Stomach (tissue), 9 donors: Measurements from ENCODE around the gene SEMA4A. TPM values are rescaled to one million over a fixed set of nuclear protein-coding genes. Genes with fewer than 3 reads are reported as not detected.

Experiments
- DNase-seq, 2 donors: peaks; one replicate each; pipeline versions ENCODE4 v3.0.0 to v3.0.0-alpha.2; 2013 to 2019
- H3K27ac ChIP-seq, 5 donors: fragments of 200-600 bp in 4 of 5; sonication (generic) in 4 of 5; one replicate each; pipeline ENCODE4 v1.5.1; 2013 to 2019; ENCODE audit warnings: mild to moderate bottlenecking in 1 of 5, moderate library complexity in 1 of 5
- H3K27me3 ChIP-seq, 3 donors: fragments of 200-600 bp; sonication (generic); one replicate each; pipeline ENCODE4 v1.5.1; 2017 to 2019; ENCODE audit warnings: mixed run types in 1 of 3
- H3K36me3 ChIP-seq, 4 donors: fragments of 200-600 bp; sonication (generic); 1 replicate in 3 of 4; 2 replicates in 1 of 4; pipeline ENCODE4 v1.5.1; 2016 to 2019
- H3K4me1 ChIP-seq, 4 donors: fragments of 200-600 bp; sonication (generic); one replicate each; pipeline ENCODE4 v1.5.1; 2016 to 2019
- H3K4me3 ChIP-seq, 4 donors: fragments of 200-600 bp; sonication (generic) in 3 of 4; one replicate each; pipeline ENCODE4 v1.5.1; 2016 to 2019; ENCODE audit warnings: mild to moderate bottlenecking in 1 of 4
- H3K9me3 ChIP-seq, 4 donors: fragments of 200-600 bp; sonication (generic); one replicate each; pipeline ENCODE4 v1.5.1; 2016 to 2019
- CTCF ChIP-seq, 7 experiments: fragments of 450-650 bp in 4 of 7; fragments of 200-600 bp in 3 of 7; sonication (generic) in 3 of 7; IDR thresholded peaks; one replicate each; pipeline ENCODE4 v1.5.1; 2016 to 2019; ENCODE audit warnings: antibody characterized with exemption in 7 of 7, control low read depth in 2 of 7, mild to moderate bottlenecking in 1 of 7
- EP300 ChIP-seq: sonication (generic); formaldehyde crosslinking; IDR thresholded peaks from one replicate; pipeline ENCODE4 v1.6.1; 2017; ENCODE audit warnings: antibody characterized with exemption
- POLR2A ChIP-seq, 4 donors: fragments of 450-650 bp; IDR thresholded peaks; one replicate each; pipeline ENCODE4 v1.6.1; 2016; ENCODE audit warnings: antibody characterized with exemption in 4 of 4, control low read depth in 2 of 4, mild to moderate bottlenecking in 1 of 4, moderate library complexity in 1 of 4
- POLR2AphosphoS5 ChIP-seq, 3 donors: sonication (generic); formaldehyde crosslinking; IDR thresholded peaks; one replicate each; pipeline ENCODE4 v1.6.1; 2016; ENCODE audit warnings: antibody characterized with exemption in 3 of 3
- WGBS, 5 donors: extraction: QIAGEN DNeasy Blood & Tissue Kit in 3 of 5; methylation state at CpG; one replicate each; pipeline versions ENCODE4 v1.1.5 to v1.1.7; 2013 to 2018; 5-methylcytosine and 5-hydroxymethylcytosine counted together
- intact Hi-C: fragments of 100-400 bp; cut with DNase I; formaldehyde crosslinking; loops from one replicate; pipeline ENCODE4 v1.15.1; 2023; ENCODE audit warnings: low total_unique reads
- polyA plus RNA-seq, 3 donors: library from polyadenylated mRNA; stranded (reverse); fragments of 200-250 nt; gene quantifications; one replicate each; pipeline ENCODE4 v1.2.3, GENCODE V29; 2013
- total RNA-seq, 5 donors: library from RNA; depleted of rRNA; stranded (reverse); fragments of >200 nt; gene quantifications; one replicate each; pipeline versions ENCODE4 v1.1.0 to v1.2.3, GENCODE V29; 2014 to 2016
- donor health status: healthy with polysubstance abuse.
- donor health status: Bipolar disorder and iron deficiency.
- donor health status: healthy.

The SEMA4A gene
- total and polyA plus RNA-seq, 8 donors = 2.6 to 23.3 (median 6.8) TPM

- Histone ChIP-seq H3K27me3 (no peaks in the 10 kb centered on the region), H3K27ac (peak overlapping the region in 4 of 5 donors; percentile 9 to 82 (median 65)), H3K9me3 (no peaks in the 10 kb centered on the region), H3K4me3 (no peak overlapping the region), H3K36me3 (peaks cover 24 to 43% (median 33%) of the 10 kb centered on the region in 4 donors), H3K4me1 (peaks cover 25 to 51% (median 37%) of the 10 kb centered on the region in 4 donors)
- no peak for TF ChIP-seq POLR2A (IDR thresholded peaks at IDR 0.05)
- no peak for TF ChIP-seq EP300
- no peak for TF ChIP-seq CTCF (IDR thresholded peaks at IDR 0.05)
- TF ChIP-seq POLR2AphosphoS5 (IDR thresholded peaks at IDR 0.05) = no peak
- DNase-seq = no peak
- 8 to 36% (median 25%) methylated on average over 2 of the region's 2 CpGs for WGBS, 5 donors
- intact Hi-C loops = no loop called here
These were observed 64.5 kb downstream of the SEMA4A start for GRCh38 chr1:156217871-156218270.

- peaks cover 32 to 55% (median 48%) of the 10 kb centered on the region in 4 donors for H3K36me3 ChIP-seq
- intact Hi-C loops = no loop called here
- WGBS, 5 donors = 95 to 98% (median 97%) methylated on average over 9 of the region's 9 CpGs
These were observed 66.8 kb downstream of the SEMA4A start for GRCh38 chr1:156220226-156220625.

GRCh38 chr1:156221986-156222692, 68.8 kb downstream of the SEMA4A start:
- WGBS, 5 donors = 89 to 96% (median 91%) methylated on average over 13 of the region's 13 CpGs
- Histone ChIP-seq H3K4me1 (peaks cover 8 to 30% (median 24%) of the 10 kb centered on the region in 4 donors), H3K27ac (no peak overlapping the region)

More at GRCh38 chr1:156220226-156220625, 66.8 kb downstream of the SEMA4A start:
- no peaks in the 10 kb centered on the region for H3K9me3 ChIP-seq
- peaks cover 14 to 38% (median 27%) of the 10 kb centered on the region in 4 donors for H3K4me1 ChIP-seq
- no peak for DNase-seq
- TF ChIP-seq POLR2AphosphoS5 (IDR thresholded peaks at IDR 0.05) (no peak), POLR2A (IDR thresholded peaks at IDR 0.05) (no peak), CTCF (IDR thresholded peaks at IDR 0.05) (no peak), EP300 (no peak)
- no peak overlapping the region for H3K27ac ChIP-seq
- no peak overlapping the region for H3K4me3 ChIP-seq
- H3K27me3 ChIP-seq = no peaks in the 10 kb centered on the region

GRCh38 chr1:156225677-156226014, 72.3 kb downstream of the SEMA4A start:
- 8 to 23% (median 9%) methylated on average over 2 of the region's 2 CpGs for WGBS, 5 donors
- H3K27ac ChIP-seq = peak overlapping the region in 1 of 5 donors; percentile 15
- TF ChIP-seq CTCF (IDR thresholded peaks at IDR 0.05) = peak in 1 of 7 experiments; percentile 46
- no peak for TF ChIP-seq EP300
- H3K4me3 ChIP-seq = no peak overlapping the region
- no peaks in the 10 kb centered on the region for H3K9me3 ChIP-seq
- DNase-seq = no peak
- intact Hi-C loops = loop anchor here (5.0 kb wide), 2 partner anchors 83 to 133 kb away; no protein-coding TSS in a partner anchor
- H3K36me3 ChIP-seq = peaks cover 36 to 84% (median 80%) of the 10 kb centered on the region in 4 donors
- peaks cover 0 to 25% (median 10%) of the 10 kb centered on the region in 4 donors for H3K4me1 ChIP-seq
- H3K27me3 ChIP-seq = no peaks in the 10 kb centered on the region

More at GRCh38 chr1:156221986-156222692, 68.8 kb downstream of the SEMA4A start:
- DNase-seq = no peak
- Histone ChIP-seq H3K36me3 (peaks cover 41 to 66% (median 61%) of the 10 kb centered on the region in 4 donors), H3K9me3 (no peaks in the 10 kb centered on the region), H3K27me3 (no peaks in the 10 kb centered on the region), H3K4me3 (no peak overlapping the region)
- no peak for TF ChIP-seq CTCF (IDR thresholded peaks at IDR 0.05)
- TF ChIP-seq POLR2AphosphoS5 (IDR thresholded peaks at IDR 0.05) = no peak
- no peak for TF ChIP-seq EP300
- no peak for TF ChIP-seq POLR2A (IDR thresholded peaks at IDR 0.05)
- intact Hi-C loops = no loop called here
